H9 (cell line): ENCODE data around the gene OR2AT4. TPM values are rescaled to one million over a fixed set of nuclear protein-coding genes. Genes with fewer than 3 reads are reported as not detected.

Experiments
- DNase-seq: peaks from one replicate; pipeline ENCODE4 v3.0.0-alpha.2; 2017
- H2AFZ ChIP-seq: one replicate; pipeline ENCODE4 v1.6.1; 2013; ENCODE audit warnings: mild to moderate bottlenecking, low read length, control low read depth, moderate library complexity
- H2AK5ac ChIP-seq: 2 replicates; pipeline ENCODE4 v1.6.1; 2013; ENCODE audit warnings: low read length, control low read depth, mixed read lengths; ENCODE audit not compliant: insufficient read length
- H2BK120ac ChIP-seq: one replicate; pipeline ENCODE4 v1.6.1; 2013; ENCODE audit warnings: low read depth, mild to moderate bottlenecking, low read length, control low read depth, inconsistent platforms; ENCODE audit not compliant: poor library complexity, severe bottlenecking
- H2BK12ac ChIP-seq: 2 replicates; pipeline ENCODE4 v1.6.1; 2013; ENCODE audit warnings: low read length, control low read depth, mixed read lengths, low read depth; ENCODE audit not compliant: insufficient read length
- H2BK15ac ChIP-seq: 2 replicates; pipeline ENCODE4 v1.6.1; 2013; ENCODE audit warnings: low read depth, low read length, control low read depth
- H2BK20ac ChIP-seq: one replicate; pipeline ENCODE4 v1.6.1; 2013; ENCODE audit warnings: low read depth, mild to moderate bottlenecking, low read length, control low read depth, inconsistent platforms; ENCODE audit not compliant: poor library complexity, severe bottlenecking
- H2BK5ac ChIP-seq: 2 replicates; pipeline ENCODE4 v1.6.1; 2013; ENCODE audit warnings: low read length, control low read depth, mixed read lengths; ENCODE audit not compliant: insufficient read length
- H3K14ac ChIP-seq: 2 replicates; pipeline ENCODE4 v1.6.1; 2013; ENCODE audit warnings: low read length, control low read depth; ENCODE audit not compliant: insufficient read depth
- H3K18ac ChIP-seq: 2 replicates; pipeline ENCODE4 v1.6.1; 2013; ENCODE audit warnings: low read depth, mild to moderate bottlenecking, mixed read lengths, low read length, control low read depth; ENCODE audit not compliant: insufficient read length
- H3K23ac ChIP-seq: 2 replicates; pipeline ENCODE4 v1.6.1; 2013; ENCODE audit warnings: low read length, control low read depth, mixed read lengths, low read depth; ENCODE audit not compliant: insufficient read length
- H3K23me2 ChIP-seq: 2 replicates; pipeline ENCODE4 v1.6.1; 2013; ENCODE audit warnings: low read depth, mild to moderate bottlenecking, mixed read lengths, low read length, control low read depth; ENCODE audit not compliant: insufficient read length, poor library complexity, severe bottlenecking
- H3K27ac ChIP-seq: 2 replicates; pipeline ENCODE4 v1.5.1; 2013; ENCODE audit warnings: low read length, control low read depth, mixed read lengths, low read depth; ENCODE audit not compliant: insufficient read length
- H3K27me3 ChIP-seq: 2 replicates; pipeline ENCODE4 v1.6.1; 2013; ENCODE audit warnings: low read length, control low read depth, inconsistent platforms; ENCODE audit not compliant: insufficient read depth
- H3K4ac ChIP-seq: 2 replicates; pipeline ENCODE4 v1.6.1; 2013; ENCODE audit warnings: low read depth, mild to moderate bottlenecking, control low read depth, inconsistent platforms, low read length, moderate library complexity
- H3K4me1 ChIP-seq: 2 replicates; pipeline ENCODE4 v1.6.1; 2013; ENCODE audit warnings: low read length, control low read depth, inconsistent platforms; ENCODE audit not compliant: insufficient read depth
- H3K4me2 ChIP-seq: 2 replicates; pipeline ENCODE4 v1.6.1; 2013; ENCODE audit warnings: low read length, control low read depth, mixed read lengths; ENCODE audit not compliant: insufficient read length, insufficient read depth
- H3K56ac ChIP-seq: 2 replicates; pipeline ENCODE4 v1.6.1; 2013; ENCODE audit warnings: low read depth, mild to moderate bottlenecking, mixed read lengths, low read length, control low read depth; ENCODE audit not compliant: insufficient read length
- H3K79me1 ChIP-seq: 2 replicates; pipeline ENCODE4 v1.6.1; 2013; ENCODE audit warnings: low read depth, mild to moderate bottlenecking, moderate library complexity, low read length, control low read depth, inconsistent platforms; ENCODE audit not compliant: insufficient read depth, poor library complexity, severe bottlenecking
- H3K79me2 ChIP-seq: 2 replicates; pipeline ENCODE4 v1.6.1; 2013; ENCODE audit warnings: low read length, control low read depth, inconsistent platforms; ENCODE audit not compliant: insufficient read depth
- H3K9ac ChIP-seq: 2 replicates; pipeline ENCODE4 v1.6.1; 2013; ENCODE audit warnings: low read length, control low read depth, mixed read lengths; ENCODE audit not compliant: insufficient read length; ENCODE audit errors: extremely low read depth
- H3K9me3 ChIP-seq: one replicate; pipeline ENCODE4 v1.6.1; 2013; ENCODE audit warnings: low read depth, low read length, inconsistent platforms; ENCODE audit not compliant: control insufficient read depth
- H3T11ph ChIP-seq: one replicate; pipeline ENCODE4 v1.6.1; 2013; ENCODE audit warnings: mild to moderate bottlenecking, low read length, control low read depth, inconsistent platforms
- H4K20me1 ChIP-seq: one replicate; pipeline ENCODE4 v1.6.1; 2013; ENCODE audit not compliant: control insufficient read depth, insufficient read length, insufficient read depth
- H4K5ac ChIP-seq: 2 replicates; pipeline ENCODE4 v1.6.1; 2013; ENCODE audit warnings: low read depth, mild to moderate bottlenecking, mixed read lengths, low read length, control low read depth; ENCODE audit not compliant: insufficient read length
- H4K8ac ChIP-seq: replicated peaks from 2 replicates; pipeline ENCODE4 v1.6.1; 2013; ENCODE audit warnings: low read length, control low read depth, mixed read lengths, low read depth; ENCODE audit not compliant: insufficient read length
- H4K91ac ChIP-seq: 2 replicates; pipeline ENCODE4 v1.6.1; 2013; ENCODE audit warnings: low read depth, mild to moderate bottlenecking, moderate library complexity, mixed read lengths, low read length, control low read depth; ENCODE audit not compliant: insufficient read length
- H3K27ac Mint-ChIP-seq, 3 experiments: 2 replicates in 2 of 3; 3 replicates in 1 of 3; pipeline ENCODE4 v1.8.0; 2020 to 2021; ENCODE audit warnings: mixed read lengths in 3 of 3, mild to moderate bottlenecking in 1 of 3, moderate library complexity in 1 of 3
- H3K27me3 Mint-ChIP-seq: 2 replicates; pipeline ENCODE4 v1.8.0; 2021; ENCODE audit warnings: low read depth, mild to moderate bottlenecking, moderate library complexity, mixed read lengths
- H3K36me3 Mint-ChIP-seq, 3 experiments: 2 replicates in 2 of 3; 3 replicates in 1 of 3; pipeline ENCODE4 v1.8.0; 2020 to 2021; ENCODE audit warnings: low read depth in 3 of 3, mixed read lengths in 3 of 3; ENCODE audit not compliant: insufficient read depth in 1 of 3
- H3K4me1 Mint-ChIP-seq, 2 experiments: 2 replicates each; pipeline ENCODE4 v1.8.0; 2020; ENCODE audit warnings: mixed read lengths in 2 of 2
- H3K4me3 Mint-ChIP-seq, 2 experiments: 2 replicates in 1 of 2; 3 replicates in 1 of 2; pipeline ENCODE4 v1.8.0; 2020 to 2021; ENCODE audit warnings: mild to moderate bottlenecking in 2 of 2, mixed read lengths in 2 of 2, moderate library complexity in 1 of 2
- H3K9me3 Mint-ChIP-seq, 2 experiments: 2 replicates in 1 of 2; 3 replicates in 1 of 2; pipeline ENCODE4 v1.8.0; 2020; ENCODE audit warnings: mild to moderate bottlenecking in 2 of 2, mixed read lengths in 2 of 2, moderate library complexity in 1 of 2
- WGBS: extraction: QIAGEN DNeasy Blood & Tissue Kit; methylation state at CpG from one replicate; pipeline ENCODE4 v1.1.7; 2013; ENCODE audit warnings: missing lambda C conversion rate, low lambda C conversion rate, mixed read lengths; ENCODE audit not compliant: insufficient read length; ENCODE audit errors: extremely low coverage; 5-methylcytosine and 5-hydroxymethylcytosine counted together
- total RNA-seq: library from RNA; stranded (reverse); gene quantifications from 2 replicates; pipeline ENCODE4 v1.2.1, GENCODE V29; 2021
- TF ChIP-seq, protein P1 (sequence below): fragments of 200-600 bp; sonication (generic); conservative IDR thresholded peaks from 3 replicates; pipeline ENCODE4 v1.8.0; 2021; ENCODE audit warnings: antibody characterized with exemption, mild to moderate bottlenecking

The OR2AT4 gene
- total RNA-seq, 1 experiment from 2014 or later, result not detected

DNA sequence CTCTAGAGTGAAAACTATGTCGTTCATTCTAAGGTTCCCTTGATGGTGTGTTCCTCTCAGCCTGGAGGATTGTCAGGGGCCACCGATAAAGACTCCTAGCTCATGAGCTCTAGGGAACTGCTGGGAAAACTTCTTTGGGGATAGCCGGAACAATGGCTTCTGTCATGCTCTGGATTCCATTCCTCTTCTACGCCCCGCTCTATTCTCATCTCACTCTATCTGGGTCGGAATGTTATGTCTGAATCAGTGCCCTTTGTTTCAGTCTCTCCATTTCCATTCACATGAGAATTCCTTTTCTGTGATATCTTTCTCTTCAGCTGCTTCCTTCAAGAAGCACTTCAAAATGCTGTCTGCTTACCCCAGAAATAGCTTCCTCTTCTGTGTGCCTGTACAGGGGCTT, 37.3 kb upstream of the OR2AT4 start:
- no peak overlapping the region for H3K4ac ChIP-seq

More for the DNA sequence above, 37.3 kb upstream of the OR2AT4 start:
- Histone ChIP-seq H4K5ac (no peak overlapping the region), H4K8ac (no peak overlapping the region), H3K27ac (no peak overlapping the region), H3K4me1 (no peaks in the 10 kb centered on the region), H2BK12ac (no peak overlapping the region), H2AK5ac (no peak overlapping the region), H3K79me2 (no peaks in the 10 kb centered on the region), H3K9me3 (no peaks in the 10 kb centered on the region), H3K18ac (no peak overlapping the region), H2BK20ac (no peak overlapping the region), H2AFZ (no peak overlapping the region), H3T11ph (no peak overlapping the region), H2BK5ac (no peak overlapping the region), H4K91ac (no peak overlapping the region), H3K79me1 (no peaks in the 10 kb centered on the region), H2BK120ac (no peak overlapping the region), H2BK15ac (no peak overlapping the region), H3K4me2 (no peak overlapping the region), H4K20me1 (no peaks in the 10 kb centered on the region), H3K23me2 (no peaks in the 10 kb centered on the region), H3K14ac (no peak overlapping the region), H3K23ac (no peak overlapping the region), H3K27me3 (no peaks in the 10 kb centered on the region), H3K9ac (no peak overlapping the region), H3K56ac (no peak overlapping the region)
- Mint-ChIP-seq H3K36me3 (peaks cover 0 to 4% (median 0%) of the 10 kb centered on the region in 3 experiments; a peak in 2 of 7 replicates), H3K27ac (no peak overlapping the region), H3K27me3 (peaks cover 23% of the 10 kb centered on the region), H3K4me3 (no peak overlapping the region), H3K9me3 (peaks cover 9 to 13% of the 10 kb centered on the region in 2 experiments), H3K4me1 (peaks cover 4 to 7% of the 10 kb centered on the region in 2 experiments)
- WGBS, result no CpG with 5 or more reads among the region's 6 CpGs
- TF ChIP-seq, protein P1, sequence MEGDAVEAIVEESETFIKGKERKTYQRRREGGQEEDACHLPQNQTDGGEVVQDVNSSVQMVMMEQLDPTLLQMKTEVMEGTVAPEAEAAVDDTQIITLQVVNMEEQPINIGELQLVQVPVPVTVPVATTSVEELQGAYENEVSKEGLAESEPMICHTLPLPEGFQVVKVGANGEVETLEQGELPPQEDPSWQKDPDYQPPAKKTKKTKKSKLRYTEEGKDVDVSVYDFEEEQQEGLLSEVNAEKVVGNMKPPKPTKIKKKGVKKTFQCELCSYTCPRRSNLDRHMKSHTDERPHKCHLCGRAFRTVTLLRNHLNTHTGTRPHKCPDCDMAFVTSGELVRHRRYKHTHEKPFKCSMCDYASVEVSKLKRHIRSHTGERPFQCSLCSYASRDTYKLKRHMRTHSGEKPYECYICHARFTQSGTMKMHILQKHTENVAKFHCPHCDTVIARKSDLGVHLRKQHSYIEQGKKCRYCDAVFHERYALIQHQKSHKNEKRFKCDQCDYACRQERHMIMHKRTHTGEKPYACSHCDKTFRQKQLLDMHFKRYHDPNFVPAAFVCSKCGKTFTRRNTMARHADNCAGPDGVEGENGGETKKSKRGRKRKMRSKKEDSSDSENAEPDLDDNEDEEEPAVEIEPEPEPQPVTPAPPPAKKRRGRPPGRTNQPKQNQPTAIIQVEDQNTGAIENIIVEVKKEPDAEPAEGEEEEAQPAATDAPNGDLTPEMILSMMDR, result no peak
- no peak for DNase-seq
